H9 (cell line): ENCODE measurements around the gene TBC1D19. TPM values are rescaled to one million over a fixed set of nuclear protein-coding genes. Genes with fewer than 3 reads are reported as not detected.

ENCODE experiments used
- DNase-seq: peaks from one replicate; pipeline ENCODE4 v3.0.0-alpha.2; 2017
- H2AFZ ChIP-seq: one replicate; pipeline ENCODE4 v1.6.1; 2013; ENCODE audit warnings: mild to moderate bottlenecking, low read length, control low read depth, moderate library complexity
- H2AK5ac ChIP-seq: 2 replicates; pipeline ENCODE4 v1.6.1; 2013; ENCODE audit warnings: low read length, control low read depth, mixed read lengths; ENCODE audit not compliant: insufficient read length
- H2BK120ac ChIP-seq: one replicate; pipeline ENCODE4 v1.6.1; 2013; ENCODE audit warnings: low read depth, mild to moderate bottlenecking, low read length, control low read depth, inconsistent platforms; ENCODE audit not compliant: poor library complexity, severe bottlenecking
- H2BK12ac ChIP-seq: 2 replicates; pipeline ENCODE4 v1.6.1; 2013; ENCODE audit warnings: low read length, control low read depth, mixed read lengths, low read depth; ENCODE audit not compliant: insufficient read length
- H2BK15ac ChIP-seq: 2 replicates; pipeline ENCODE4 v1.6.1; 2013; ENCODE audit warnings: low read depth, low read length, control low read depth
- H2BK20ac ChIP-seq: one replicate; pipeline ENCODE4 v1.6.1; 2013; ENCODE audit warnings: low read depth, mild to moderate bottlenecking, low read length, control low read depth, inconsistent platforms; ENCODE audit not compliant: poor library complexity, severe bottlenecking
- H2BK5ac ChIP-seq: 2 replicates; pipeline ENCODE4 v1.6.1; 2013; ENCODE audit warnings: low read length, control low read depth, mixed read lengths; ENCODE audit not compliant: insufficient read length
- H3K14ac ChIP-seq: 2 replicates; pipeline ENCODE4 v1.6.1; 2013; ENCODE audit warnings: low read length, control low read depth; ENCODE audit not compliant: insufficient read depth
- H3K18ac ChIP-seq: 2 replicates; pipeline ENCODE4 v1.6.1; 2013; ENCODE audit warnings: low read depth, mild to moderate bottlenecking, mixed read lengths, low read length, control low read depth; ENCODE audit not compliant: insufficient read length
- H3K23ac ChIP-seq: 2 replicates; pipeline ENCODE4 v1.6.1; 2013; ENCODE audit warnings: low read length, control low read depth, mixed read lengths, low read depth; ENCODE audit not compliant: insufficient read length
- H3K23me2 ChIP-seq: 2 replicates; pipeline ENCODE4 v1.6.1; 2013; ENCODE audit warnings: low read depth, mild to moderate bottlenecking, mixed read lengths, low read length, control low read depth; ENCODE audit not compliant: insufficient read length, poor library complexity, severe bottlenecking
- H3K27ac ChIP-seq: 2 replicates; pipeline ENCODE4 v1.5.1; 2013; ENCODE audit warnings: low read length, control low read depth, mixed read lengths, low read depth; ENCODE audit not compliant: insufficient read length
- H3K27me3 ChIP-seq: 2 replicates; pipeline ENCODE4 v1.6.1; 2013; ENCODE audit warnings: low read length, control low read depth, inconsistent platforms; ENCODE audit not compliant: insufficient read depth
- H3K4ac ChIP-seq: 2 replicates; pipeline ENCODE4 v1.6.1; 2013; ENCODE audit warnings: low read depth, mild to moderate bottlenecking, control low read depth, inconsistent platforms, low read length, moderate library complexity
- H3K4me1 ChIP-seq: 2 replicates; pipeline ENCODE4 v1.6.1; 2013; ENCODE audit warnings: low read length, control low read depth, inconsistent platforms; ENCODE audit not compliant: insufficient read depth
- H3K4me2 ChIP-seq: 2 replicates; pipeline ENCODE4 v1.6.1; 2013; ENCODE audit warnings: low read length, control low read depth, mixed read lengths; ENCODE audit not compliant: insufficient read length, insufficient read depth
- H3K56ac ChIP-seq: 2 replicates; pipeline ENCODE4 v1.6.1; 2013; ENCODE audit warnings: low read depth, mild to moderate bottlenecking, mixed read lengths, low read length, control low read depth; ENCODE audit not compliant: insufficient read length
- H3K79me1 ChIP-seq: 2 replicates; pipeline ENCODE4 v1.6.1; 2013; ENCODE audit warnings: low read depth, mild to moderate bottlenecking, moderate library complexity, low read length, control low read depth, inconsistent platforms; ENCODE audit not compliant: insufficient read depth, poor library complexity, severe bottlenecking
- H3K79me2 ChIP-seq: 2 replicates; pipeline ENCODE4 v1.6.1; 2013; ENCODE audit warnings: low read length, control low read depth, inconsistent platforms; ENCODE audit not compliant: insufficient read depth
- H3K9ac ChIP-seq: 2 replicates; pipeline ENCODE4 v1.6.1; 2013; ENCODE audit warnings: low read length, control low read depth, mixed read lengths; ENCODE audit not compliant: insufficient read length; ENCODE audit errors: extremely low read depth
- H3K9me3 ChIP-seq: one replicate; pipeline ENCODE4 v1.6.1; 2013; ENCODE audit warnings: low read depth, low read length, inconsistent platforms; ENCODE audit not compliant: control insufficient read depth
- H3T11ph ChIP-seq: one replicate; pipeline ENCODE4 v1.6.1; 2013; ENCODE audit warnings: mild to moderate bottlenecking, low read length, control low read depth, inconsistent platforms
- H4K20me1 ChIP-seq: one replicate; pipeline ENCODE4 v1.6.1; 2013; ENCODE audit not compliant: control insufficient read depth, insufficient read length, insufficient read depth
- H4K5ac ChIP-seq: 2 replicates; pipeline ENCODE4 v1.6.1; 2013; ENCODE audit warnings: low read depth, mild to moderate bottlenecking, mixed read lengths, low read length, control low read depth; ENCODE audit not compliant: insufficient read length
- H4K8ac ChIP-seq: replicated peaks from 2 replicates; pipeline ENCODE4 v1.6.1; 2013; ENCODE audit warnings: low read length, control low read depth, mixed read lengths, low read depth; ENCODE audit not compliant: insufficient read length
- H4K91ac ChIP-seq: 2 replicates; pipeline ENCODE4 v1.6.1; 2013; ENCODE audit warnings: low read depth, mild to moderate bottlenecking, moderate library complexity, mixed read lengths, low read length, control low read depth; ENCODE audit not compliant: insufficient read length
- H3K27ac Mint-ChIP-seq, 3 experiments: 2 replicates in 2 of 3; 3 replicates in 1 of 3; pipeline ENCODE4 v1.8.0; 2020 to 2021; ENCODE audit warnings: mixed read lengths in 3 of 3, mild to moderate bottlenecking in 1 of 3, moderate library complexity in 1 of 3
- H3K27me3 Mint-ChIP-seq: 2 replicates; pipeline ENCODE4 v1.8.0; 2021; ENCODE audit warnings: low read depth, mild to moderate bottlenecking, moderate library complexity, mixed read lengths
- H3K36me3 Mint-ChIP-seq, 3 experiments: 2 replicates in 2 of 3; 3 replicates in 1 of 3; pipeline ENCODE4 v1.8.0; 2020 to 2021; ENCODE audit warnings: low read depth in 3 of 3, mixed read lengths in 3 of 3; ENCODE audit not compliant: insufficient read depth in 1 of 3
- H3K4me1 Mint-ChIP-seq, 2 experiments: 2 replicates each; pipeline ENCODE4 v1.8.0; 2020; ENCODE audit warnings: mixed read lengths in 2 of 2
- H3K4me3 Mint-ChIP-seq, 2 experiments: 2 replicates in 1 of 2; 3 replicates in 1 of 2; pipeline ENCODE4 v1.8.0; 2020 to 2021; ENCODE audit warnings: mild to moderate bottlenecking in 2 of 2, mixed read lengths in 2 of 2, moderate library complexity in 1 of 2
- H3K9me3 Mint-ChIP-seq, 2 experiments: 2 replicates in 1 of 2; 3 replicates in 1 of 2; pipeline ENCODE4 v1.8.0; 2020; ENCODE audit warnings: mild to moderate bottlenecking in 2 of 2, mixed read lengths in 2 of 2, moderate library complexity in 1 of 2
- CTCF ChIP-seq: fragments of 200-600 bp; sonication (generic); conservative IDR thresholded peaks from 3 replicates; pipeline ENCODE4 v1.8.0; 2021; ENCODE audit warnings: antibody characterized with exemption, mild to moderate bottlenecking
- WGBS: extraction: QIAGEN DNeasy Blood & Tissue Kit; methylation state at CpG from one replicate; pipeline ENCODE4 v1.1.7; 2013; ENCODE audit warnings: missing lambda C conversion rate, low lambda C conversion rate, mixed read lengths; ENCODE audit not compliant: insufficient read length; ENCODE audit errors: extremely low coverage; 5-methylcytosine and 5-hydroxymethylcytosine counted together
- total RNA-seq: library from RNA; stranded (reverse); gene quantifications from 2 replicates; pipeline ENCODE4 v1.2.1, GENCODE V29; 2021

The TBC1D19 gene
- total RNA-seq, 1 experiment from 2014 or later, result 3.2 TPM

- H3K79me1 ChIP-seq, result no peaks in the 10 kb centered on the region
- no peaks in the 10 kb centered on the region for H3K9me3 ChIP-seq
- TF ChIP-seq CTCF, result no peak
- H3T11ph ChIP-seq, result no peak overlapping the region
- DNase-seq, result no peak
- H4K5ac ChIP-seq, result no peak overlapping the region
- no peaks in the 10 kb centered on the region for H4K20me1 ChIP-seq
- H3K27me3 ChIP-seq, result no peaks in the 10 kb centered on the region
- H3K9ac ChIP-seq, result no peak overlapping the region
- H2AFZ ChIP-seq, result no peak overlapping the region
- H2BK20ac ChIP-seq, result no peak overlapping the region
- H3K4me1 Mint-ChIP-seq, result peaks cover 7 to 12% of the 10 kb centered on the region in 2 experiments
- H3K27ac ChIP-seq, result no peak overlapping the region
- no peaks in the 10 kb centered on the region for H3K4me1 ChIP-seq
- H2BK15ac ChIP-seq, result no peak overlapping the region
- no peak overlapping the region for H3K4me2 ChIP-seq
- H3K14ac ChIP-seq, result no peak overlapping the region
- no peak overlapping the region for H3K18ac ChIP-seq
- H3K79me2 ChIP-seq, result no peaks in the 10 kb centered on the region
- no peaks in the 10 kb centered on the region for H3K36me3 Mint-ChIP-seq
- no peak overlapping the region for H4K91ac ChIP-seq
- H2AK5ac ChIP-seq, result no peak overlapping the region
- H3K27me3 Mint-ChIP-seq, result no peaks in the 10 kb centered on the region
- H3K23me2 ChIP-seq, result no peaks in the 10 kb centered on the region
- no peak overlapping the region for H2BK12ac ChIP-seq
- H3K56ac ChIP-seq, result no peak overlapping the region
- no peak overlapping the region for H2BK5ac ChIP-seq
- no peak overlapping the region for H3K23ac ChIP-seq
- no peak overlapping the region for H3K4ac ChIP-seq
- H3K27ac Mint-ChIP-seq, result no peak overlapping the region
- H3K4me3 Mint-ChIP-seq, result no peak overlapping the region
- no peak overlapping the region for H4K8ac ChIP-seq
- no peaks in the 10 kb centered on the region for H3K9me3 Mint-ChIP-seq
- no peak overlapping the region for H2BK120ac ChIP-seq
- WGBS, result no CpG with 5 or more reads among the region's 5 CpGs
These were observed 198.9 kb downstream of the TBC1D19 start for GRCh38 chr4:26782830-26783202.
